Ovary (tissue), 9 donors: ENCODE measurements around the gene POT1. TPM values are rescaled to one million over a fixed set of nuclear protein-coding genes. Genes with fewer than 3 reads are reported as not detected.

Experiments
- DNase-seq, 5 donors: peaks; one replicate each; pipeline ENCODE4 v3.0.0-alpha.2; 2019 to 2020
- H3K27ac ChIP-seq, 2 donors: fragments of 200-600 bp; one replicate each; pipeline versions ENCODE4 v1.5.1 to v1.8.0; 2019 to 2022
- H3K27me3 ChIP-seq: fragments of 200-600 bp; one replicate; pipeline ENCODE4 v1.8.0; 2022
- H3K36me3 ChIP-seq: fragments of 200-600 bp; sonication (generic); one replicate; pipeline ENCODE4 v1.5.1; 2019
- H3K4me1 ChIP-seq: one replicate; pipeline ENCODE4 v1.8.1; 2013; ENCODE audit warnings: mild to moderate bottlenecking, moderate library complexity; ENCODE audit not compliant: insufficient read depth
- H3K4me3 ChIP-seq: fragments of 200-600 bp; sonication (generic); one replicate; pipeline ENCODE4 v1.5.1; 2017
- H3K9me3 ChIP-seq, 2 donors: fragments of 200-600 bp in 1 of 2; sonication (generic) in 1 of 2; one replicate each; pipeline versions ENCODE4 v1.5.1 to v1.8.1; 2013 to 2019; ENCODE audit warnings: mild to moderate bottlenecking in 1 of 2, moderate library complexity in 1 of 2
- EP300 ChIP-seq: sonication (generic); formaldehyde crosslinking; IDR thresholded peaks from one replicate; pipeline ENCODE4 v1.6.1; 2017; ENCODE audit warnings: antibody characterized with exemption
- POLR2A ChIP-seq: fragments of 450-650 bp; IDR thresholded peaks from one replicate; pipeline ENCODE4 v1.6.1; 2017; ENCODE audit warnings: antibody characterized with exemption, mild to moderate bottlenecking, moderate library complexity
- WGBS, 3 donors: extraction: QIAGEN DNeasy Blood & Tissue Kit in 1 of 3; methylation state at CpG; one replicate each; pipeline versions ENCODE4 v1.1.5 to v1.1.7; 2013 to 2017; 5-methylcytosine and 5-hydroxymethylcytosine counted together
- intact Hi-C, 4 donors: fragments of 100-400 bp; cut with DNase I; formaldehyde crosslinking; loops; one replicate each; pipeline versions ENCODE4 v1.11.0 to v1.15.1; 2022 to 2023
- polyA plus RNA-seq, 2 donors: library from polyadenylated mRNA; stranded (reverse); fragments of 200-250 nt in 1 of 2; fragments of 350-450 nt in 1 of 2; fragmentation: Illumina TruSeq in 1 of 2; extraction: RNeasy Lipid Tissue Mini Kit (QIAGEN cat#74804) in 1 of 2; gene quantifications; one replicate each; pipeline ENCODE4 v1.2.3, GENCODE V29; 2013 to 2014
- total RNA-seq, 7 donors: library from RNA; depleted of rRNA in 2 of 7; stranded (reverse); fragments of >200 nt in 2 of 7; fragmentation: NEBNext Ultra II Directional in 3 of 7; extraction: Animal tissue kit (Norgen Biotek cat#: 25700) in 3 of 7; gene quantifications; one replicate each; pipeline versions ENCODE4 v1.1.0 to v1.2.4, GENCODE V29; 2016 to 2023
- TF ChIP-seq, protein P1 (sequence below), 3 donors: fragments of 450-650 bp in 2 of 3; fragments of 200-600 bp in 1 of 3; IDR thresholded peaks; one replicate each; pipeline versions ENCODE4 v1.5.1 to v1.8.0; 2016 to 2022; ENCODE audit warnings: antibody characterized with exemption in 3 of 3, mild to moderate bottlenecking in 1 of 3
- donor health status: DM: no; HTN: no; CAD: no; lungs with moderate emphysema.
- donor health status: DM: no; HTN: no; CAD: no.
- donor health status: Bipolar disorder and iron deficiency.
- donor health status: DM: yes; HTN: yes; CAD: no.
- donor health status: DM: no; HTN: no; CAD: no.
- donor health status: DM: yes; HTN: yes; CAD: no.

POT1 gene
- total and polyA plus RNA-seq, 9 donors = 12.3 to 33.0 (median 19.8) TPM

DNA sequence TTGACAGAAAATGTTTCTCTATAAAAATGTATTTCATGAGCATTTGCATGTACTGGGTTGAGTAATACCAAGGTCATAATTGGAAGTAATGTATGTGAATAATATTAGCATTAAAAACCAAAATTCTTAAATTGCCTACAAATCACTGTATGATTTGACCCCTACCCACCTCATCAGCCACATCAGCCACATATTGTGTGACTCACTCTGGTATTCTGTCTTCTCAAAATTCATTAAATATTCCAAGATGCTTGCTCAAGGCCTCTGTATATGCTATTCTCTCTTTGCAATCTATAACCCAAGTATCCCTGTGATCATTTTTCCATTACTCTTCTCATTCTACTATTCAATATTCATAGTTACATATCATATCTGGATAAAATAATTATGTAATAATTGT, 21.4 kb downstream of the POT1 start:
- H3K9me3 ChIP-seq = no peaks in the 10 kb centered on the region
- DNase-seq = no peak
- no peak for TF ChIP-seq EP300
- TF ChIP-seq, protein P1, sequence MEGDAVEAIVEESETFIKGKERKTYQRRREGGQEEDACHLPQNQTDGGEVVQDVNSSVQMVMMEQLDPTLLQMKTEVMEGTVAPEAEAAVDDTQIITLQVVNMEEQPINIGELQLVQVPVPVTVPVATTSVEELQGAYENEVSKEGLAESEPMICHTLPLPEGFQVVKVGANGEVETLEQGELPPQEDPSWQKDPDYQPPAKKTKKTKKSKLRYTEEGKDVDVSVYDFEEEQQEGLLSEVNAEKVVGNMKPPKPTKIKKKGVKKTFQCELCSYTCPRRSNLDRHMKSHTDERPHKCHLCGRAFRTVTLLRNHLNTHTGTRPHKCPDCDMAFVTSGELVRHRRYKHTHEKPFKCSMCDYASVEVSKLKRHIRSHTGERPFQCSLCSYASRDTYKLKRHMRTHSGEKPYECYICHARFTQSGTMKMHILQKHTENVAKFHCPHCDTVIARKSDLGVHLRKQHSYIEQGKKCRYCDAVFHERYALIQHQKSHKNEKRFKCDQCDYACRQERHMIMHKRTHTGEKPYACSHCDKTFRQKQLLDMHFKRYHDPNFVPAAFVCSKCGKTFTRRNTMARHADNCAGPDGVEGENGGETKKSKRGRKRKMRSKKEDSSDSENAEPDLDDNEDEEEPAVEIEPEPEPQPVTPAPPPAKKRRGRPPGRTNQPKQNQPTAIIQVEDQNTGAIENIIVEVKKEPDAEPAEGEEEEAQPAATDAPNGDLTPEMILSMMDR (IDR thresholded peaks at IDR 0.05) = no peak
- TF ChIP-seq POLR2A = no peak
- no peak overlapping the region for H3K27ac ChIP-seq
- no peaks in the 10 kb centered on the region for H3K4me1 ChIP-seq
- intact Hi-C loops = no loop called here
- no peaks in the 10 kb centered on the region for H3K27me3 ChIP-seq
- H3K4me3 ChIP-seq = no peak overlapping the region
- no peaks in the 10 kb centered on the region for H3K36me3 ChIP-seq

DNA sequence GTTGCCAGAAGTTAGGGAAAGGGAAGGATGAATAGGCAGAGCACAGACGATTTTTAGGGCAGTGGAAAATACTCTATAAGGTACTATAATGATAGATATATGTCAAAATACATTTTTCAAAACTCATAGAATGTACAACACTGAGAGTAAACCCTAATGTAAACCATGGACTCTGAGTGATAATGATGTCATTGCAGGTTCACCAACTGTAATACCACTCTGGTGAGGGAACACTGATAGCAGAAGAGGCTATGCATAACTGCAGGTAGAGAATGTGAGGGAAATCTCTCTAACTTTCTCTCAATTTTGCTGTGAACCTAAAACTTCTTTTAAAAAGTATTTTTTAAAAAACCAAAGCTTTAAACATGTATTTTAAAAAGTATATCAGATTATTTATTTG, 22.1 kb downstream of the POT1 start:
- no peak overlapping the region for H3K4me3 ChIP-seq
- no peaks in the 10 kb centered on the region for H3K4me1 ChIP-seq
- intact Hi-C loops = no loop called here
- no peak overlapping the region for H3K27ac ChIP-seq
- H3K36me3 ChIP-seq = no peaks in the 10 kb centered on the region
- no peak for DNase-seq
- no peaks in the 10 kb centered on the region for H3K9me3 ChIP-seq
- no peaks in the 10 kb centered on the region for H3K27me3 ChIP-seq
- 70 to 84% (median 81%) methylated on average over 1 of the region's 1 CpG for WGBS, 3 donors
- TF ChIP-seq POLR2A (no peak), EP300 (no peak)
- TF ChIP-seq, protein P1 (IDR thresholded peaks at IDR 0.05) = no peak

DNA sequence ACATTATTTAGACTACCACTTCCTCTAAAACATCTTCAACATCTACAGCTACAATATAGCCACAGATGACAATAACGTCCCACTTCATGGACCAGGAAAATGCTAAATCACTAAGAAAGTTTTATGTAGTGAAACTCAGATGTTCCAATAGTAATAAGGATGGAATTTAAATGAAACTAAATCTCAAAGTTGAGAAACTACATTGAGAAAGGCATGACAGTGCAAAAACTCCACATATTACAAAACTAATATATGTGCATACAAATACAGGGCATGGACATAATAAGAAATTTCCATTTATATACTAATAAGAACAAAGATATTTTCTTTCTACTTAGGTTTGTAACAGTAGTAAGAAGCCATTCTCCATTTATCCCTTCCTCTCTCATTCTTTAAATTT, 31.1 kb downstream of the POT1 start:
- intact Hi-C loops = no loop called here
- no peak for DNase-seq
- Histone ChIP-seq H3K27me3 (no peaks in the 10 kb centered on the region), H3K27ac (no peak overlapping the region), H3K36me3 (no peaks in the 10 kb centered on the region), H3K4me1 (no peaks in the 10 kb centered on the region), H3K9me3 (no peaks in the 10 kb centered on the region), H3K4me3 (no peak overlapping the region)
- WGBS, 3 donors = 83 to 93% (median 89%) methylated on average over 1 of the region's 1 CpG
- TF ChIP-seq, protein P1 (IDR thresholded peaks at IDR 0.05) = no peak
- no peak for TF ChIP-seq EP300
- no peak for TF ChIP-seq POLR2A

DNA sequence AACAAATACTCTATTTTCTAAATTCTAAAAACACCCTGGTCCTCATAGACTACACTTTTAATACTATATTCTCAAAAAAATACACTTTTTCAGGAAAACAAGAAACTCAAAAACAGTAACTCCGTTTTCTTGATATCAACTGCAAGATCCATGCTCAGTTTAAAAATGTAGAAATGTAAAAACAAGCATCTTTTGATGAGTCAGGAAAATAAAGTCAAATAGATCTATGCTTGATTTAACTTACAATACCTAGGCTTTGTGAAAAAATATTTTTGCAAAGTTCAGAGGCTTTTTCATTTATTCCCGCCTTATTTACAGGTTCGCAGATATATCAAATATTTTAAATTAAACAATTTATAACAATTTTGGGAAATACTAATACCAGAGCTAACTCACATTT, 33.6 kb downstream of the POT1 start:
- intact Hi-C loops = no loop called here
- no peaks in the 10 kb centered on the region for H3K36me3 ChIP-seq
- WGBS, 3 donors = 94 to 96% (median 95%) methylated on average over 3 of the region's 3 CpGs
- no peaks in the 10 kb centered on the region for H3K9me3 ChIP-seq
- no peak overlapping the region for H3K27ac ChIP-seq
- no peaks in the 10 kb centered on the region for H3K4me1 ChIP-seq
- H3K27me3 ChIP-seq = no peaks in the 10 kb centered on the region
- H3K4me3 ChIP-seq = no peak overlapping the region
- no peak for DNase-seq
- no peak for TF ChIP-seq POLR2A
- TF ChIP-seq, protein P1 (IDR thresholded peaks at IDR 0.05) = no peak
- TF ChIP-seq EP300 = no peak
